ENCODE data around the gene PCSK9.

- TF ChIP-seq POLR2A (IDR thresholded peaks at IDR 0.05) (no peak), CTCF (IDR thresholded peaks at IDR 0.05) (no peak)
Measured at GRCh38 chr1:55060133-55060999, 21.0 kb downstream of the PCSK9 start.
